IPS-NIHi11 (cell line): Measurements from ENCODE around the gene KLHDC9.
"Not testable (repeated sequence)": the region's sequence is repeated elsewhere in the genome, so short reads cannot be mapped to it uniquely, and the experiment has no call there.

Experiments used
- DNase-seq: peaks from one replicate; pipeline ENCODE4 v3.0.0; 2012; ENCODE audit warnings: mixed read lengths, low spot score

KLHDC9 gene

DNA sequence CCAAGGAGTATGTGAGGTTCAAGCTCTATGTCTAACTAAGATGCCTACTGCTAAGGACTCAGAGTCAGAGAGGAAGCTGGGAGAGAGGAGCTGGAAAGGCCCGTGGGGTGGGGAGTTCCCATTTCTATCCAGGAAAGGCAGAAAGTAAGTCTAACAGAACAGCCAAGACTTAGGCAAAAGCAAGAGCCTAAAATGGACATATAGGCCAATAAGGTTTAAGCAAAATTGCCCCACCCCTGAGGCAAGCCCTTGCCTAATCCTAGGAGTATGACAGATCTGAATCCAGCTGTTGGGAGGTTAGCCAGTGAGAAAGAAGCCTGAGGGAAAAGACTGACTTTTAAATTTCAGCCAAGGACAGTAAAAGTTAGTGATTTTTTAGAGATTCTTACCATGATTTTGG is 1.6 kb upstream of the KLHDC9 start:
- no peak for DNase-seq

DNA sequence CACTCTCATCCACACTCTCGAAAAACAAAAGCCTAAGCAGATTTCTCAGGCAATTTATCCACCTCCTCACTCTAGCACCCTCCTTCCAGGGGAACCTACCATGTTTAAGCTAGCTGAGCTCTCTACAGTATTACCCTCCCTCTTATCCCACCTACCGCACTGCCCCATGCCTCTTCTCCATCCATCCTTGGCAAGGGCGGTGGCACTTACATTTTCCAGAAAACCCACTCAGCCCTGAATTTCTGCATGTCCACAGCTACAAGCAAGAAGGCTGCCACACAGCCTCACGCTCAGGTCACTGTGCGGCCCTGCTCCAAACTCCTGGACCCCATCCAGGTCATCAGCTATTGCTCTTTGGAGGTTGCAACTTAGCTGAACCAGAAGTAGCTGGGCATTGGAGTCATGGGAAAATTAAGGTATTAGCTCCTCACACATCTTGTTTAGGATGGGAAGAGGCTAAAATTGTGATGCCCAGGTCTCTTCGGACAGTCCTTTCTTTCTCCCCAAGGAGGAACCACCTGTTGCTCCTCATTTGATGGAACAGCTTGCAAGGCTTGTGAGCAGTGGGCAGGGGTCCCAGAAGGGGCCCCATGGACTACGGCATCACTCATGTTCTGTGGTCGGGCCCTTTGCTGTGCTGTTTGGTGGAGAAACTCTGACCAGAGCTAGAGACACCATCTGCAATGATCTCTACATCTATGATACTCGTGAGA is 1.1 kb downstream of the KLHDC9 start:
- no peak for DNase-seq

DNA sequence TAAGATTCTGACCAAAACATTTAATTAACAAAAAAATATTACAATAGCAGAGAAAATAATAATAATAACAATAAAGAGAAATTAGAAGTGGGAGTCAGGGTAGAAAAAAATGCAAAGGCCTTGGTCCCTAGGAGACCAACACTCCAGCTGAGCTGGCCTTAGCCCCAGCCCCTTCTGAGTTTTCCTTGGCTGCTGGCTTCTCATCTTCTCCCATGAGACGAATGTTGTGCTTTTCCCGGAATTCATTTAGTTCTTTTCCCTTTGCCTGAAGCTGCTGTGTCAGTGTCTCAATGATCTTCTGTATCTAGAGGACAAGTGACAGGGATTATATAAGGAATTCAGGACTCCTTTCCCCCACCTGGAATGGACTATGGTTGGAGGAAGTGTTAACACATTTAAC is 2.4 kb downstream of the KLHDC9 start:
- no peak for DNase-seq

DNA sequence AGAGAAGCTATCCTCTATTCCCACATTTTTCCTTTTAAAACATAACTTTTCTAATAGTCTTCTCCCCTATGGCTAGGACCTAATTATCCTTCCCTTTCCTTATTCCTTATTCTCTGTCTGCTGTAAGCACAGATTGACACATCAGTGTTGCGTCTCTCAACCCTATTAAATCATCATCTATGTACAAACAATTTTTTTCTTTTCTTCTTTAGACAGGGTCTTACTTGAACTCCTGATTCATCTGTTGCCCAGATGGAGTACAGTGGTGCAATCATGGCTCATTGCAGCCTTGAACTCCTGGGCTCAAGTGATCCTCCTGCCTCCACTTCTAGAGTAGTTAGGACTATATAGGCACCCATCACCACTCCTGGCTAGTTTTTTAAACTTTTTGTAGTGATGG is 8.3 kb downstream of the KLHDC9 start:
- DNase-seq = no peak

DNA sequence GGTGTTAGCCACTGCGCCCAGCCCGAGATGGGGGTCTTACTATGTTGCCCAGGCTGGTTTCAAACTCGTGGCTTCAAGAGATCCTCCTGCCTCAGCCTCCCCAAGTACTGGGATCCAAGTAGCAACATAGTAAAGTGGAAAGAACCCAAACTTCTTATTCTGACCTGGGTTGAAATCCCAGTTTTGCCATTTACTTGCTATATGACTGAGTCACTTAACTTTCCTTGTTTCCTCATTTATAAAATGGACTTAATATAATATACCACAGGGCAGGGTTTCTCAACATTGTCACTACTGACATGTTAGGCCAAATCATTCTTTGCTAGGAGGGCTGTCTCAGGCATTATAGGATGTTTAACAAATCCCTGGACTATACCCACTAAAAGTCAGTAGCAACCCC is 13.0 kb downstream of the KLHDC9 start:
- DNase-seq = no peak

DNA sequence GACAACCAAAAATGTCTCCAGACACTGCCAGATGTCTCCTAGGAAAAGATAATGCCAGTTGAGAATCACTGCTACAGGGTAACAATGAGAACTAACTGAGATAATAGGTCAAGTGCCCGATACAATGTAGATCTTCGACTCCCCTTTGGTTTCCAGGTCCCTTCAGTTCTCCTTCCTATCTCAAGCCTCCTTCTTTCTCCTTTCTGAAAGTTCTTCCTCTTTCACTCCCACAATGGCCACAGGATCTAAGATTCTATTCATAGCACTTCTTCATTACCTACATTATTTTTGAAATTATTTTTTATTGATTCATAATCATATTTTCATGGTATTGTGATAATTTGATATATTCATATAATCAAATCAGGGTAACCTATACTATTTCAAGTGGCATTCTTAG is 13.4 kb downstream of the KLHDC9 start:
- DNase-seq = no peak

DNA sequence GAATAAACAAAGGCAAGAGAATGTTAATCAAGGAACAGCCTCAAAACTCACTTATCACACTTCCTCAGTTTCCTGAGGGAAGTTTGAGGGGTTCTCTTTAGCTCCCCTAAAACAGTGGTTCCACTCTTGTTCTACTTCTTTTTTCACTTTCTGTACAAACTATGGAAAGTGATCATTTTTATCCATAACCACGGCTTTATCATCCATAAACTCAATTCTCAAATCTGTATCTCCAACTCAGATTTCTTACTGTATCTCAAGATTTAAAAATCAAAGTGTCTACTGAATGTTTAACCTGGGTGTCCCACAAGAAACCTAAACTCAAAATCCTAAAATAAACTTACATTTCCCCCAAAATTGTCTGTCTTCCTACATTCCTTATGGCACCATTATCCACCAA is 15.8 kb downstream of the KLHDC9 start:
- no peak for DNase-seq

DNA sequence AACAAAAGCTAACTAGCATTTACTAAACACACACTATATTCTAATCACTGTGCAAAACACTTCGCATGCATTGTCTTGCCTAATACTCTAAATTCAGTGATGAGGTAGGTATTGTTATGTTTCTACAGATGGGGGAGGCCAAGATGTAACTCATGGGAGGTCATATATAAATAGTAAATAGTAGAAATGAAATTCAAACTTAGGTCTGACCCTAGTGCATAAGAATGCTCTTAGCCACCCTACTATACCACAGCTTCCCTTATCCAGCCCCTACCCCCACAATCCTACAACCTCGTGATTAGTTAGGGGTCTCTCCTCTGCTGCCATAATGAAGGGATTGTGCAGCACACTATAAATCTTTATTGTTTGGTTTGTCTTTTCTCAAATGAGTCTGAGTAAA is 16.4 kb downstream of the KLHDC9 start:
- no peak for DNase-seq

DNA sequence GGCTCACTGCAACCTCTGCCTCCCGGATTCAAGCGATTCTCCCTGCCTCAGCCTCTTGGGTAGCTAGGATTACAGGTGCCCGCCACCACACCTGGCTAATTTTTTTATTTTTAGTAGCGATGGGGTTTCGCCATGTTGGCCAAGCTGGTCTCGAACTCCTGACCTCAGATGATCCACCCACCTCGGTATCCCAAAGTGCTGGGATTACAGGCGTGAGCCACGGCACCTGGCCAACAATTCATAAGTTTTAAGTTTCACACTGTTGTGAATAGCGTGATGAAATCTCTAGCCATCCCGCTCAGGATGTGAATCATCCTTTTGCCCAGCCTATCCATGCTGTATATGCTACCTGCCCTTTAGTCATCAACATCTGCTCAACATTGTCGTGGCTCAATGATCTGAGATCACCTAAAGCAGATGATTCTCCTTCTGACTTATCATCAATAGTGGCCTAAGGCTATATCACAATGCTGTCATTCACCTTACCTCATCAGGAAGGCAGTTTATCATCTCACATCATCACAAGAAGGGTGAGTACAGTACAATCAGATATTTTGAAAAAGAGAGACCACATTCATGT is 17.1 kb downstream of the KLHDC9 start:
- DNase-seq = no peak

DNA sequence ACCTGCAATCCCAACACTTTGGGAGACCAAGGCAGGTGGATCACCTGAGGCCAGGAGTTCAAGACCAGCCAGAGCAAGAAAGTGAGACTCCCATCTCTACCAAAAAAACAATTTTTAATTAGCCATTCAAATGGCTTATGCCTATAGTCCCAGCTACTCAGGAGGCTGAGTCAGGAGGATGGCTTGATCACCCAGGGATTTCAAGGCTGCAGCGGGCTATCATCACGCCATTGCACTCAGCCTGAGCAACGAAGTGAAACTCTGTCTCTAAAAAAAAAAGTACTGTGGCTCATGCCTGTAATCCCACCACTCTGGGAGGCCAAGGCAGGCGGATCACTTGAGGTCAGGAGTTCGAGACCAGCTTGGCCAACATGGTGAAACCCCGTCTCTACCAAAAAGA is 17.8 kb downstream of the KLHDC9 start:
- DNase-seq = not testable (repeated sequence)

DNA sequence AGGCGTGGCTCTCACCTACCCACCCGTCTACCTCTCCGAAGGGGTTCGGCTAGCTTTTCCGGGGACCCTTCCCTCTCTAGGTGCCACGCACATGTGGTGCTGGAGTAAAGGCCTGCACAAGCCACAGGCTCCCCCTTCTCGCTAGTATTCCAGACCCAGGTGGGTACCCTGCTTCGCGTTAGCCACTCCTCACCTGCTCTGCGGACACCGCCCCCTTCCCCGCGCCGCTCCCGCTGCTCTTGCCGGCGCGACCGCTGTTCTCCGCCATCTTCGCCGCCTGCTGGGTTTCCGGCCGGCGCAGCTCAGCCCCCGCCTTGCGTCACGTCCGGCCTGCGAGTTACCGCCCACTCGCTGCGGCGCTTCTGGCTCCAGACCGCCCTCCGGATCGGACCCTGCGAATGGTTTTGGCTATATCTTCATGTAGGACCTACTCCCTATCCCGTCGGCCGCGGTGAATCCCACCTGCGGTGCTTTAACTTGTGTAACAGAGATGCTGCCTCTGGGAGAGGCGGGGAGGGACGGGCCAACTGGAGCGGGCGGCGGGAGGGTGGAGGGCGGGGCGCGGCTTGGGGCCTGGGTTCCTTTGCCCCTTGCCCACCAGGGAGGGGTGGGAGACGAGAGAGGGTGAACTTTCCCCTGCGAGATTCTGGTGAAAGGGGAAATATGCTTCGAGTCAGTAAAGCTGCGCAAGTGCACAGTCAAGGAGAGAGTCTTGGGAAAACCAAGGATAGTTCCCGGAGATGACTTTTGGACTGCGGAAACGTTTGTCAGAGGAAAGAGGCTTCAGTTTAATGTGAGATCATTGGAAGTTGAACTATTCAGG is 19.8 kb downstream of the KLHDC9 start, which contains the start of the genes NIT1 and PFDN2:
NIT1 (plus strand) TSS at position 347 of the 823 bp plus-strand sequence; CDS start at position 419, 72 bp downstream.
PFDN2 (minus strand) TSS at position 279 of the 823 bp plus-strand sequence; CDS start at position 268, 11 bp downstream.
- peak; percentile 94 for DNase-seq

DNA sequence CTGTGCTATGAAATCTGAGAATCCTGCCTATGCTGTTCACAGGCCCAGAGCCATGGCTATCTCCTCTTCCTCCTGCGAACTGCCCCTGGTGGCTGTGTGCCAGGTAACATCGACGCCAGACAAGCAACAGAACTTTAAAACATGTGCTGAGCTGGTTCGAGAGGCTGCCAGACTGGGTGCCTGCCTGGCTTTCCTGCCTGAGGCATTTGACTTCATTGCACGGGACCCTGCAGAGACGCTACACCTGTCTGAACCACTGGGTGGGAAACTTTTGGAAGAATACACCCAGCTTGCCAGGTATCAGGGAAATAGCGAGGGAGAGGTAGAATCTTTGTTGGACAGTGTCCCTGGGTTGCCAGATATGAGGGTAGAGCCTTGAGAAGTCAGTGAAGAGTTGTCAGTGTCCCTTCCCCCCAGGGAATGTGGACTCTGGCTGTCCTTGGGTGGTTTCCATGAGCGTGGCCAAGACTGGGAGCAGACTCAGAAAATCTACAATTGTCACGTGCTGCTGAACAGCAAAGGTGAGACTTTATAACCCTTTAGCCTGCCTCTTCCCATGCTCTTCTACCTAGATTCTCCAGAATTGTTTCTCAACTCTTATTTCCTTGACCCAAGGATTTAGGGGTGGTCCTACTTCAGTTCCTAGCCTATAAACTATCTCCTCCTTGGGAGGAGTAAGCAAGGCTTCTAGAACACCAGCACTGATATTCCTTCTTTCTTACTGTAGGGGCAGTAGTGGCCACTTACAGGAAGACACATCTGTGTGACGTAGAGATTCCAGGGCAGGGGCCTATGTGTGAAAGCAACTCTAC is 21.1 kb downstream of the KLHDC9 start:
- DNase-seq = peak; percentile 64

DNA sequence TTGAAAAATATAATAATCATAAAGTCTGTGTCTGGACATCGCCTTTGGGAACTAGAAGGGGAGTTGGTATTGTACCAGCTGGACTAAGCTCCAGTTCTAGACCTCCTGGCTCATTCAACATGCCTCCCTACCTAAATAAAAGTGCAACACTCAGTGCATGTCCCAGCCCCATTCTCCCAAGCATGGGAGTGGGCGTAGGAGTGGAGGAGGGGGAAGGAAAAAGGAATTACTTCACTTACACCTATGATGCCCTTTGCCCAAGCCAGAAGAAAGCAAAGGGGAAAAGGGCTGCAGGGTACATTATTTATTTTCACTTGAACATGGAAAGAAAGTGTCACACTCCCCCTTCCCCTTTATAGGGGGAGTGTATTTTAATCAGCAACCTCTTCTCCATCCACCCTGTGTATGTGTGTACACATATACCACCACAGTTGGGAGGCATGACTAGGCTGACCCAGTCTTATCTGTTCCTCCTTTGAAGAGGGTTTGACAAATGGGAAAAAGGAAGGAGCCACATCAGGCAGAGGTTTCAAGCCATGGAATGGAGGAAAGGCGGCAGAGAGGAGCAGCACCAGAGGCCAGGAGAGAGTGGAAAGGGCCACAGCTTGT is 23.0 kb downstream of the KLHDC9 start:
- no peak for DNase-seq

DNA sequence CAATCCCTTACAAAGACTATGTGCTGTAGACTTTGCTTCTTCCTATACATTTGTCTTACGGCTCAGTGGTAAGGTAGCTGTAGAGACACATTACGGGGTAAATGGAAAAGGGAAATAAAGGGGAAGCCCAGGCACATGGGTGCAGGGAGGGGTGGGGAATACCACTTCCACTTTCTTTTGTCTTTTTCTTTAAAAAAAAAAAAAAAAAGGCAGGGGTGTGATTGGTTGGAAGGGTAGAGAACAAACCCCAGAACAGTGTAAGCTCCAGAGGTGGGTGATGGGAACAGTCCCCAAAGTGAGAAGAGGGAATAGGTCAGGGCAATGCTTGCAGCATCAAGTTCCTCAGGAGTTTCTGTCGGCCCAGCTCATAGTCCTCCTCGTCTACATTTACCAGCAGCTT is 23.7 kb downstream of the KLHDC9 start:
- DNase-seq = no peak

DNA sequence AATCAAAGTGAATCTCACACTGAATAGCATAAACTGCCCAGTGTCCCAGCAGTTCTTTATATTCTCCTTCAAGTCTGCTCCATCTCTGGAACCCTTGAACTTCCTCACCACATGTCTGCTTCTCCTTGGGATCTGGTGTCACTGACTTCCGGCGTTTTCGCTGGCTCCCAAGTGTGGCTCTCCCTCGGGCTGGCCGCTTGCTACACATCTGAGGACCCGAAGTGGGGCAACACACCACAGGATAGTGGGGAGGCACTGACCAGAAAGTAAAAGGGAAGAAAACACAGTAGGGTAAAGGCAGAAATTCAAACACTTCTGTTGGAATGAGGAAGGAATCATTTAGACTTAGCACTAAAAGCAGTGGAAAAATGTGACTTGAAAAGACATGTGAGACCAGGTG is 24.8 kb downstream of the KLHDC9 start:
- DNase-seq = no peak

DNA sequence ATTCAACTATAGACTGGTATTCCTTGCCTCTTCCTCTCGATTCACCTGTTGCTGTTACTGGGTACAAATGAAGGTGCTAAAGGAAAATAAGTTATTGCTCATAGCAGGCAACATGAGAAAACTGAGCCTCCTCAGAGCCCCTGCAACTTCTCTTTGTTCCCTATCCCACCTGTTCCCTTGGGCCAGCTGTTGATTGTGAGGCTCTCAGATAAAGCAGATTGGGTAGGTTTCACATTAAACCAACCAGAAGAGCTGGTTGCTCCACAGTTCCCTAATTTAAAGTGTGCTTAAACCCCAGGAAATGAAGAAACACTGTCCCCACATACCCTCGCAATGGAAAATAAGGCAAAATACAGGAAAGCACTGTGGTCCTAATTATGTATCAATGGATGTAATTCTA is 29.5 kb downstream of the KLHDC9 start:
- DNase-seq = no peak

DNA sequence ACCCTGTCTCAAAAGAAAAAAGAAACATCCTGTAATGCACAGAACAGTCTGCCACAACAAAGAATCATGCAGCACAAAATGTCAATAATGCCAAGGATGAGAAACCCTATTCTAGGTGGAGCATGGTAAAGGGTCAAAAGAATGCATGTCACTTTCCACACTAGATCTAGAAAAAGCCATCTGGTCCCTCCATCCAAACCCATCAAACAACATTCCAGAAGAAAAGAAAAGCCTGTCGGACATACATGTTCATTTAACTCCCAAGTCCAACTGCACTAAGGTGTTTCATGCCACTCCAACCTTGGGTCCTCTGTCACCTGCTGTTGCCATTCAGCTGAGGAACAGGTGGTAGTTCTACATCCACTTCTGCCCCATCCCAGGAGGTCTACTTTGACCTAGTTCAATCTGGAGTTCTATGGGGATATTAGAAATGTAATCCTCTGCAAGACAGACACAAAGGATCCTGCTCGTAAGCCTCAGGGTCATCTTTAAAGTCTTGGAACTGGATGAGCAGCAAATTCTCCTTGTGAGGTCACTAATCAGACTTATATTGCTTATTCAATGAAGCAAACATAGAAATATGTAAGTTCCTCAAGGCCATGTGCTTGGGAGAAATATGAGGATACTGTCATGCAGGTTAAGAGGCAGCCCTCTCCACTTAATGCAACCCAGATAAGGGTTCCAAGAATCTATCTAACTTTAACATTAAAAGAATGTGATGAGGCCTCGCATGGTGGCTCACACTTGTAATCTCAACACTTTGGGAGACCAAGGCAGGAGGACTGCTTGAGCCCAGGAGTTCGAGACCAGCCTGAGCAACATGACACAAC is 30.6 kb downstream of the KLHDC9 start:
- DNase-seq = no peak

DNA sequence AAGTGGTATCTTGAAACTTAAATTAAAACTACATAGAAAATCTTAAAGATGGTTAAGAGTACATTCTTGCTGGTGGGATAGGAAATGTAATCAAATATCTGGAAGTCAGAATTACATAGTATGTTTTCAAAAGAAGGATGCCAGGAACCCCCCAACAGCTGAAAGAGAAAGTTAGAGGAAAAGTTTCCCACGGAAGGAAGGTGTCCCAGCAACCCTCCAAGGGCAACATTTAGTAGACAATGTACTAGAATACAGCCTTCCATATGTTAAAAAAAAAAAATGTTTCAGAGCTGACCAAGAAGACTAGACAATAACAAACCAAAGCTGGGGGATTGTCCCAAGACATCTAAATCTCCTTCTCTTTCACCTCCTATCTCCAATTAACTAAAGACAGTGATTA is 32.1 kb downstream of the KLHDC9 start:
- no peak for DNase-seq

DNA sequence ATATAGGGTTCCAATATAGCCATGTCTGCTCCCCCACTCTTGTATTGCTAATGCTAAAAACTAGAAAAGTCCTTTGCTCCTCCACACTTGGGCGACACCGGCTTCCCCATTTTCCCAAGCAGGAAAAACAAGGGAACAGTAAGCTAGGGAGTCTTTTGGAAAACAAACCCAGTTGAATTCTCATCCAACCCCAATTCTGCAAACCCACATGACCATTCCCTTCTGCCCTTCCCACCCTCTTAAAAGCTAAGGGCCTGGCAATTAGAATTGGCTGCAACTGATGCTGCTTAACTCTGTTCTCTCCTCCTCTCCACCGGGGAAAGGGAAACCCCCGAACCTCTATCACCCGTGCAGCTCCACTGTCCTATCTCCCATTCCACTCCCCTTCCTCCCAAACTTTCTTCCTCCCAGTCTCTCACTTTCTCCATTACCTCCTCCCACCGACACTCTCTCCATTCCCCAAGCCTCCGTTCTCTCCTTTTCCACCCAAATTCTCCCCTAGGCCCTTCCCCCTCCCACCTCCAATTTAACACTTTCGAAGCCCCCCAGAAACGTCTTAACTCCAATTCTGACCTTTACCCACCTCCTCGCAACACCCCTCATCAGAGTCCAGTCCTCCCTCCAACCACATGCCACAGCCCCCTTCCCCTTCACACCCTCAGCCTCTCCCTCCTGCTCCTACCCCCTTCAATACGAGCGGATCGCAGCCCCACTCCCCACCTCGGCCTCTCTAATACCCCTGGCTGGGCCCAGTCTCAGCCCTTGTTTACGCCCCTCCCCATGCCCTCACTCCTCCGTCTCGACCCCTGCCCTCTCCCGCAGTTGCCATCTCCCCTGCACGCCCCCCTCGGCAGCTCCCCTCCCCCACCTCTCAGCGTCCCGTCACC is 33.6 kb downstream of the KLHDC9 start:
- DNase-seq = peak; percentile 12
